H1 (cell line): ENCODE measurements around the gene TAGLN2. TPM values are rescaled to one million over a fixed set of nuclear protein-coding genes. Genes with fewer than 3 reads are reported as not detected.

Experiments
- CTCF ChIA-PET: fragments of 300-600 bp; sonication (Branson Sonifier 250); formaldehyde crosslinking; loops from one replicate; lab custom pipeline; 2021; ENCODE audit not compliant: partially characterized antibody; lab: Charles Lee
- POLR2A ChIA-PET: fragments of 300-600 bp; sonication (Branson Sonifier 250); formaldehyde crosslinking; loops from one replicate; lab custom pipeline; 2021; ENCODE audit warnings: inconsistent platforms; ENCODE audit not compliant: partially characterized antibody; lab: Charles Lee
- DNase-seq, 2 experiments: peaks; one replicate each; pipeline versions ENCODE4 v3.0.0 to v3.0.0-alpha.2; 2010 to 2022; ENCODE audit warnings: low spot score in 2 of 2, low read depth in 1 of 2, mixed read lengths in 1 of 2
- FAIRE-seq: peaks from 2 replicates; lab custom pipeline; 2011; peaks lifted over from hg19 to GRCh38; lab: Jason Lieb, UNC
- H2AFZ ChIP-seq: 2 replicates; pipeline ENCODE4 v1.8.1; 2012; ENCODE audit warnings: low read length, inconsistent platforms
- H2AK5ac ChIP-seq: 2 replicates; pipeline ENCODE4 v1.6.1; 2013; ENCODE audit warnings: low read depth, low read length
- H2BK120ac ChIP-seq: replicated peaks from 2 replicates; pipeline ENCODE3; 2013; ENCODE audit warnings: low read depth, low read length, inconsistent platforms
- H2BK12ac ChIP-seq: 2 replicates; pipeline ENCODE4 v1.6.1; 2013; ENCODE audit warnings: low read depth, low read length
- H2BK15ac ChIP-seq: 2 replicates; pipeline ENCODE4 v1.6.1; 2013; ENCODE audit warnings: low read length
- H2BK20ac ChIP-seq: 2 replicates; pipeline ENCODE4 v1.6.1; 2013; ENCODE audit warnings: low read length
- H2BK5ac ChIP-seq: 2 replicates; pipeline ENCODE4 v1.6.1; 2013; ENCODE audit warnings: low read depth, low read length
- H3K14ac ChIP-seq: 2 replicates; pipeline ENCODE4 v1.6.1; 2013; ENCODE audit warnings: inconsistent platforms; ENCODE audit not compliant: insufficient read length
- H3K18ac ChIP-seq: 2 replicates; pipeline ENCODE4 v1.6.1; 2013; ENCODE audit warnings: low read length; ENCODE audit errors: extremely low read depth
- H3K23ac ChIP-seq: 2 replicates; pipeline ENCODE4 v1.6.1; 2013; ENCODE audit warnings: inconsistent platforms; ENCODE audit not compliant: insufficient read length
- H3K23me2 ChIP-seq: 2 replicates; pipeline ENCODE4 v1.6.1; 2013; ENCODE audit warnings: low read depth, low read length
- H3K27ac ChIP-seq: 2 replicates; pipeline ENCODE4 v1.6.1; 2011; ENCODE audit warnings: low read depth, low read length, inconsistent platforms
- H3K27me3 ChIP-seq, 4 experiments: replicated peaks in 1 of 4; 1 replicate in 1 of 4; 2 replicates in 3 of 4; pipeline versions ENCODE4 v1.6.1 to v1.8.1; 2011 to 2013; ENCODE audit warnings: low read length in 3 of 4, mild to moderate bottlenecking in 3 of 4, inconsistent platforms in 2 of 4, mixed read lengths in 2 of 4, moderate library complexity in 1 of 4; ENCODE audit not compliant: control insufficient read depth in 3 of 4, insufficient read depth in 3 of 4; ENCODE audit errors: extremely low read depth in 1 of 4
- H3K36me3 ChIP-seq, 4 experiments: 2 replicates each; pipeline versions ENCODE4 v1.6.1 to v1.8.1; 2011 to 2013; ENCODE audit warnings: mild to moderate bottlenecking in 4 of 4, low read length in 3 of 4, moderate library complexity in 2 of 4, control low read depth in 1 of 4, inconsistent platforms in 1 of 4; ENCODE audit not compliant: insufficient read depth in 4 of 4, control insufficient read depth in 2 of 4
- H3K4ac ChIP-seq: replicated peaks from 2 replicates; pipeline ENCODE3; 2013; ENCODE audit warnings: low read length, low read depth, mixed read lengths, inconsistent platforms; ENCODE audit not compliant: insufficient read length
- H3K4me1 ChIP-seq, 4 experiments: replicated peaks in 1 of 4; 1 replicate in 1 of 4; 2 replicates in 3 of 4; pipeline versions ENCODE4 v1.6.1 to v1.8.1; 2011 to 2013; ENCODE audit warnings: low read length in 3 of 4, inconsistent platforms in 2 of 4, mixed read lengths in 1 of 4; ENCODE audit not compliant: insufficient read depth in 4 of 4, control insufficient read depth in 3 of 4
- H3K4me2 ChIP-seq, 2 experiments: 2 replicates each; pipeline versions ENCODE4 v1.6.1 to v1.8.1; 2011 to 2013; ENCODE audit warnings: low read depth in 2 of 2, low read length in 2 of 2, control low read depth in 1 of 2, inconsistent platforms in 1 of 2, mild to moderate bottlenecking in 1 of 2; ENCODE audit not compliant: insufficient read depth in 1 of 2
- H3K4me3 ChIP-seq, 4 experiments: fragments of 200-600, 300-600 bp in 1 of 4; sonication (generic), shearing (Covaris generic), sonication (Bioruptor Twin) in 1 of 4; 2 replicates each; pipeline versions ENCODE4 v1.5.1 to v1.8.1; 2011 to 2016; ENCODE audit warnings: low read length in 4 of 4, low read depth in 3 of 4, control low read depth in 2 of 4, inconsistent platforms in 2 of 4, mild to moderate bottlenecking in 2 of 4, mixed read lengths in 1 of 4, moderate library complexity in 1 of 4; ENCODE audit not compliant: insufficient read depth in 2 of 4; ENCODE audit errors: extremely low read depth in 1 of 4
- H3K56ac ChIP-seq: replicated peaks from 2 replicates; pipeline ENCODE3; 2013; ENCODE audit warnings: low read depth, mild to moderate bottlenecking, mixed read lengths, low read length, inconsistent platforms; ENCODE audit not compliant: insufficient read length
- H3K79me1 ChIP-seq: 2 replicates; pipeline ENCODE4 v1.6.1; 2013; ENCODE audit warnings: low read depth, low read length, control low read depth
- H3K79me2 ChIP-seq, 2 experiments: 2 replicates each; pipeline versions ENCODE4 v1.6.1 to v1.8.1; 2012 to 2013; ENCODE audit warnings: low read length in 2 of 2, mild to moderate bottlenecking in 2 of 2, inconsistent platforms in 1 of 2; ENCODE audit not compliant: insufficient read depth in 2 of 2, control insufficient read depth in 1 of 2
- H3K9ac ChIP-seq, 4 experiments: replicated peaks in 1 of 4; 1 replicate in 1 of 4; 2 replicates in 3 of 4; pipeline versions ENCODE4 v1.6.1 to v1.8.1; 2011 to 2013; ENCODE audit warnings: low read depth in 3 of 4, low read length in 3 of 4, control low read depth in 2 of 4, mild to moderate bottlenecking in 2 of 4, moderate library complexity in 2 of 4, inconsistent platforms in 1 of 4; ENCODE audit errors: extremely low read depth in 1 of 4
- H3K9me3 ChIP-seq, 2 experiments: 2 replicates each; pipeline versions ENCODE4 v1.6.1 to v1.8.1; 2012 to 2013; ENCODE audit warnings: mild to moderate bottlenecking in 2 of 2, moderate library complexity in 2 of 2, control low read depth in 1 of 2, inconsistent platforms in 1 of 2, low read depth in 1 of 2, low read length in 1 of 2, mixed read lengths in 1 of 2; ENCODE audit not compliant: insufficient read depth in 2 of 2
- H4K20me1 ChIP-seq, 2 experiments: replicated peaks in 1 of 2; 2 replicates each; pipeline versions ENCODE3 to v1.8.1; 2011 to 2013; ENCODE audit warnings: inconsistent platforms in 2 of 2, low read length in 2 of 2, mild to moderate bottlenecking in 1 of 2; ENCODE audit not compliant: insufficient read depth in 2 of 2, control insufficient read depth in 1 of 2
- H4K5ac ChIP-seq: 2 replicates; pipeline ENCODE4 v1.6.1; 2013; ENCODE audit warnings: low read length, low read depth, mixed read lengths, inconsistent platforms; ENCODE audit not compliant: insufficient read length
- H4K8ac ChIP-seq: 2 replicates; pipeline ENCODE4 v1.8.0; 2013; ENCODE audit warnings: mild to moderate bottlenecking, moderate library complexity, low read length, inconsistent platforms; ENCODE audit not compliant: insufficient read depth; ENCODE audit errors: extremely low read depth
- H4K91ac ChIP-seq: replicated peaks from 2 replicates; pipeline ENCODE3; 2013; ENCODE audit warnings: low read length, mixed read lengths, inconsistent platforms; ENCODE audit not compliant: insufficient read length
- CHD2 ChIP-seq: IDR thresholded peaks from 2 replicates; pipeline ENCODE4 v1.6.1; 2012; ENCODE audit warnings: low read length, improper control_type of control experiment
- CTCF ChIP-seq, 3 experiments: IDR thresholded peaks; 1 replicate in 2 of 3; 2 replicates in 1 of 3; pipeline versions ENCODE4 v1.5.1 to v1.6.1; 2011; ENCODE audit warnings: low read length in 3 of 3, mild to moderate bottlenecking in 3 of 3, inconsistent platforms in 2 of 3, low read depth in 1 of 3, moderate library complexity in 1 of 3; ENCODE audit not compliant: insufficient read depth in 1 of 3; ENCODE audit errors: control extremely low read depth in 1 of 3
- HDAC6 ChIP-seq: IDR thresholded peaks from one replicate; pipeline ENCODE4 v1.7.1; 2012; ENCODE audit warnings: low read depth, mild to moderate bottlenecking, inconsistent platforms, low read length, moderate library complexity
- NANOG ChIP-seq: IDR thresholded peaks from 2 replicates; pipeline ENCODE4 v1.6.1; 2011; ENCODE audit warnings: low read length, low read depth, mild to moderate bottlenecking, inconsistent platforms; ENCODE audit not compliant: insufficient read depth, poor library complexity, severe bottlenecking
- POLR2A ChIP-seq, 2 experiments: IDR thresholded peaks; 1 replicate in 1 of 2; 2 replicates in 1 of 2; pipeline ENCODE4 v1.6.1; 2011; ENCODE audit warnings: low read depth in 2 of 2, low read length in 2 of 2, mild to moderate bottlenecking in 2 of 2; ENCODE audit errors: control extremely low read depth in 1 of 2
- RAD21 ChIP-seq, 2 experiments: IDR thresholded peaks in 1 of 2; conservative IDR thresholded peaks in 1 of 2; 2 replicates each; pipeline ENCODE4 v1.6.1; 2011; ENCODE audit warnings: low read depth in 2 of 2, low read length in 2 of 2, improper control_type of control experiment in 1 of 2, inconsistent platforms in 1 of 2, mild to moderate bottlenecking in 1 of 2, moderate library complexity in 1 of 2
- RBBP5 ChIP-seq: IDR thresholded peaks from 2 replicates; pipeline ENCODE4 v1.7.1; 2012; ENCODE audit warnings: low read depth, mild to moderate bottlenecking, inconsistent platforms, low read length, moderate library complexity, borderline replicate concordance
- WGBS, 2 experiments: shearing (Covaris generic) in 1 of 2; methylation state at CpG; one replicate each; pipeline versions ENCODE4 v1.1.6 to v1.1.7; 2013 to 2015; ENCODE audit warnings: low lambda C conversion rate in 2 of 2, mixed read lengths in 2 of 2, inconsistent platforms in 1 of 2, low coverage in 1 of 2, missing lambda C conversion rate in 1 of 2; ENCODE audit not compliant: insufficient replicate concordance in 2 of 2, insufficient coverage in 1 of 2, insufficient read length in 1 of 2; ENCODE audit errors: extremely low coverage in 1 of 2, missing lambda C conversion rate in 1 of 2; 5-methylcytosine and 5-hydroxymethylcytosine counted together
- polyA plus RNA-seq, 7 experiments: library from polyadenylated mRNA; depleted of rRNA in 3 of 7; stranded (reverse) in 5 of 7; unstranded in 2 of 7; fragments of >200 nt in 5 of 7; fragments of 200-250 nt in 2 of 7; gene quantifications; 1 replicate in 5 of 7; 2 replicates in 1 of 7; 4 replicates in 1 of 7; pipeline versions ENCODE4 v1.2.1 to v1.2.3, GENCODE V29; 2011 to 2013; ENCODE audit warnings: missing spikeins in 2 of 7, mixed read lengths in 2 of 7
- total RNA-seq: library from RNA; stranded (reverse); fragmentation: NEBNext Ultra II Directional; extraction: Animal tissue kit (Norgen Biotek cat#: 25700); gene quantifications from 2 replicates; pipeline ENCODE4 v1.2.1, GENCODE V29; 2021

The TAGLN2 gene
- total and polyA plus RNA-seq, 2 of the 8 experiments (the other 6 are each of a cell fraction or from before 2014, with no cell fraction given), result 93.0 to 114 TPM

- Histone ChIP-seq H2BK20ac (peak within 1 kb of the TSS; percentile 72; the same call in 1 of the 2 replicates), H4K8ac (peak within 1 kb of the TSS; percentile 74)
- POLR2A ChIA-PET, result interaction anchor here (0.6 to 2.8 kb wide), 23 partner anchors 8 to 164 kb away, joined by 3 to 19 read pairs (median 3); partner anchors contain the start of genes SLAMF9 and TAGLN2
- TF ChIP-seq NANOG (peak; percentile 37), CHD2 (0 out of 2 replicates have a peak, but pooled peaks have one; percentile 15), POLR2A (IDR thresholded peaks at IDR 0.05; ENCODE audit: control extremely low read depth in 1 of 2, low read depth in 2 of 2, low read length in 2 of 2) (peak; percentile 19 to 79), RBBP5 (peak; percentile 84), RAD21 (IDR thresholded peaks at IDR 0.05 in 1 of 2, conservative IDR thresholded peaks at IDR 0.05 in 1 of 2; ENCODE audit: low read depth in 2 of 2, low read length in 2 of 2) (peak; percentile 37 to 44; a peak in 3 of 4 replicates), CTCF (IDR thresholded peaks at IDR 0.05; ENCODE audit: control extremely low read depth in 1 of 3, insufficient read depth in 1 of 3, low read depth in 1 of 3, low read length in 3 of 3) (peak; percentile 27 to 41 (median 40)), HDAC6 (no peak)
These were observed 20.4 kb upstream of the TAGLN2 start, which contains the start of gene IGSF9 for GRCh38 chr1:159945483-159946241. Gene IGSF9, minus strand, starts transcription at chr1:159945613. Its CDS starts 2,159 bp downstream, at chr1:159943454.

More at GRCh38 chr1:159945483-159946241, 20.4 kb upstream of the TAGLN2 start, which contains the start of gene IGSF9:
- peak within 1 kb of the TSS; percentile 88; the same call in 1 of the 2 replicates for H2BK5ac ChIP-seq
- peak within 1 kb of the TSS; percentile 92 for H4K5ac ChIP-seq
- H3K4ac ChIP-seq, result peak within 1 kb of the TSS; percentile 63
- H4K91ac ChIP-seq, result peak within 1 kb of the TSS; percentile 76
- H2BK12ac ChIP-seq, result peak within 1 kb of the TSS; percentile 60
- 0 out of 2 replicates have a peak within 1 kb of the TSS, but pooled peaks have one; percentile 15 for H2AFZ ChIP-seq
- peak within 1 kb of the TSS; percentile 80; the same call in 1 of the 2 replicates for H3K27ac ChIP-seq
- no peaks in the 10 kb centered on the region for H3K27me3 ChIP-seq
- CTCF ChIA-PET, result interaction anchor here (0.7 to 35.5 kb wide), 18 partner anchors 9 to 156 kb away, joined by 3 to 696 read pairs (median 4); partner anchors contain the start of genes SLAMF9 and TAGLN2
- H2BK15ac ChIP-seq, result 0 out of 2 replicates have a peak within 1 kb of the TSS, but pooled peaks have one; percentile 40
- FAIRE-seq (no peak), DNase-seq (peak; percentile 81 to 96)
- peak within 1 kb of the TSS; percentile 47 for H2BK120ac ChIP-seq
- H3K79me2 ChIP-seq, result peaks cover 3 to 12% of the 10 kb centered on the region in 2 experiments; a peak in 2 of 4 replicates
- H3K9ac ChIP-seq, result peak within 1 kb of the TSS; percentile 35 to 68 (median 40); a peak in 6 of 7 replicates
- H3K4me1 ChIP-seq, result peaks cover 7 to 24% (median 15%) of the 10 kb centered on the region in 4 experiments
- H2AK5ac ChIP-seq, result peak within 1 kb of the TSS; percentile 85; the same call in 1 of the 2 replicates
- H3K23ac ChIP-seq, result no peak within 1 kb of the TSS
- H3K18ac ChIP-seq, result peak within 1 kb of the TSS; percentile 81
- H3K4me2 ChIP-seq, result peak within 1 kb of the TSS; percentile 72 to 77
- no peak within 1 kb of the TSS for H3K14ac ChIP-seq
- peak within 1 kb of the TSS; percentile 49 to 82 (median 62) for H3K4me3 ChIP-seq
- H4K20me1 ChIP-seq, result no peaks in the 10 kb centered on the region
- peaks cover 2% of the 10 kb centered on the region; the same call in 1 of the 2 replicates for H3K79me1 ChIP-seq
- H3K9me3 ChIP-seq, result no peaks in the 10 kb centered on the region
- H3K23me2 ChIP-seq, result peaks cover 10% of the 10 kb centered on the region; the same call in 1 of the 2 replicates
- 2% methylated on average over 41 of the region's 58 CpGs; no CpG with 5 or more reads in 1 of the 2 experiments for WGBS, 2 experiments
- H3K56ac ChIP-seq, result peak within 1 kb of the TSS; percentile 32
- no peaks in the 10 kb centered on the region; a peak in 3 of 8 replicates for H3K36me3 ChIP-seq
